K562 treated with DMSO at 1 percent for 24 hours (cell line): ENCODE results near the gene TRPM4. TPM values are rescaled to one million over a fixed set of nuclear protein-coding genes. Genes with fewer than 3 reads are reported as not detected.

Experiments
- total RNA-seq: library from RNA; unstranded; fragments of 300-600 nt; gene quantifications from 2 replicates; pipeline ENCODE4 v1.2.3, GENCODE V29; 2022; ENCODE audit warnings: low read depth; ENCODE audit not compliant: insufficient read depth

TRPM4 gene
- total RNA-seq, result 20.5 and 23.4 TPM in 2 replicates

GRCh38 chr19:49157445-49158224, at the start of gene TRPM4:
TRPM4 (plus strand) TSS chr19:49157792; CDS start chr19:49157867, 75 bp downstream.

DNA sequence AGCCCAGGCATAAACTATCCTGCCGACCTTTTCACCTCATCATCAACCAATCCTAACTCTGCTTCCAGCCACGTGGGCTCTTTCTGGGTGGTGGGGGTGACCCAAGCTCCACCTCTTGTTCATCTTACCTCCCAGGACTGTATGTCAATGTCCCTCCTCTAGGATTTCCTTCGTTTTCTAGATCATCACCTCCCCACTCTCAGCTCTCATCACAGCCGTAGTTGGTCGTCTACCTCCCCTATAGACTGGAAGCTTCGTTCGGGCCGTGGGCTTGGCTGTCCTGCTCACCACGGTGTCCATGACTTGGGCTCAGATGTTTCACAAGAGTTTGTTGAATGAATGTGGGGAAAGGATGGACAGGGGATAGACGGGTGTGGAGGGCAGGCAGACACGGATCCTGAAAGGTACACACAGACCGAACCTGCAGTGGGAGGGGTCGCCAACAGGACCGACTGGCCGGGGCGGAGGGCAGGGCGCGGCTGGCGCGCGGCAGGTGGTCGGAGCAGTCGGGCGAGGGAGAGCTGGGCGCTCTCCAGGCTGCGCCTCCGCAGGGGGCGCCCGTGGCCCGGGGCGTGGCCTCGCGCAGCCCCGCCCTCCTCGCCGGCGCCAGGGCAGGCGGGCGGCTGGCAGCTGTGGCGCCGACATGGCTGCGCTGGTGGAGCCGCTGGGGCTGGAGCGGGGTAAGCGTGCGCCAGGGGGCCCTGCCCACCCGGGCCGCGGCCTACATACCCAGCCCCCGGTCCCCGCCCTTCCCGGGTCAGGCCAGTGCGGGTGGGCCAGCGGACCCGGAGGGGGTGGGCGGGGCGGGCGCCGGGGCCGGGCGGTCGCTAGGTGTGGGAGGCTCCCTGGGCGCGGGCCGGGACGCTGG, 43.6 kb upstream of the TRPM4 start, which contains the start of gene LIN7B:
TSS of gene LIN7B (plus strand) at position 609 of the 868 bp plus-strand sequence. CDS start at position 644, 35 bp downstream.

GRCh38 chr19:49118565-49119410, 38.8 kb upstream of the TRPM4 start, which contains the start of gene C19orf73:
C19orf73 (minus strand) TSS chr19:49119143; CDS start chr19:49119022, 121 bp downstream.

GRCh38 chr19:49119411-49120324, 37.9 kb upstream of the TRPM4 start, which contains the start of gene PPFIA3:
PPFIA3 (plus strand) TSS chr19:49119544; CDS start chr19:49127874, 8,330 bp downstream.

GRCh38 chr19:49155005-49155819, 2.4 kb upstream of the TRPM4 start, which contains the start of gene HRC:
HRC (minus strand) TSS chr19:49155396; CDS start chr19:49155237, 159 bp downstream.

Other genes with a start within 250 kb of the TRPM4 start
- gene DHDH, start 224.1 kb upstream of the TRPM4 start, total RNA-seq, result 4.8 and 5.0 TPM in 2 replicates
- gene BAX, start 202.9 kb upstream of the TRPM4 start, total RNA-seq, result 136 and 153 TPM in 2 replicates
- gene FTL, start 192.5 kb upstream of the TRPM4 start, total RNA-seq, result 7,562 and 7,983 TPM in 2 replicates
- 26.8 and 34.3 TPM in 2 replicates for gene GYS1, start 164.5 kb upstream of the TRPM4 start, total RNA-seq
- 295 and 316 TPM in 2 replicates for gene RUVBL2, start 163.9 kb upstream of the TRPM4 start, total RNA-seq
- not detected in 2 replicates for gene LHB, start 140.7 kb upstream of the TRPM4 start, total RNA-seq
- gene CGB3, start 133.5 kb upstream of the TRPM4 start, total RNA-seq, result not detected in 2 replicates
- gene CGB2, start 125.9 kb upstream of the TRPM4 start, total RNA-seq, result 4.8 and 8.7 TPM in 2 replicates
- not detected in 2 replicates for gene CGB1, start 120.9 kb upstream of the TRPM4 start, total RNA-seq
- gene CGB5, start 113.9 kb upstream of the TRPM4 start, total RNA-seq, result not detected in 2 replicates
- not detected in 2 replicates for gene CGB8, start 108.7 kb upstream of the TRPM4 start, total RNA-seq
- not detected in 2 replicates for gene CGB7, start 100.0 kb upstream of the TRPM4 start, total RNA-seq
- gene NTF4, start 93.0 kb upstream of the TRPM4 start, total RNA-seq, result not detected in 2 replicates
- gene KCNA7, start 85.1 kb upstream of the TRPM4 start, total RNA-seq, result not detected in 2 replicates
- 219 and 229 TPM in 2 replicates for gene SNRNP70, start 72.3 kb upstream of the TRPM4 start, total RNA-seq
- 16.2 and 19.1 TPM in 2 replicates for gene LIN7B, start 43.4 kb upstream of the TRPM4 start, total RNA-seq
- 1.3 and 2.4 TPM in 2 replicates for gene C19orf73, start 38.6 kb upstream of the TRPM4 start, total RNA-seq
- gene PPFIA3, start 38.2 kb upstream of the TRPM4 start, total RNA-seq, result 14.2 and 15.9 TPM in 2 replicates
- 9.9 and 12.2 TPM in 2 replicates for gene HRC, start 2.4 kb upstream of the TRPM4 start, total RNA-seq
- 0.61 and 0.95 TPM in 2 replicates for gene SLC6A16, start 167.4 kb downstream of the TRPM4 start, total RNA-seq
- 30.7 and 44.8 TPM in 2 replicates for gene CD37, start 177.6 kb downstream of the TRPM4 start, total RNA-seq
- 14.9 and 17.3 TPM in 2 replicates for gene TEAD2, start 204.6 kb downstream of the TRPM4 start, total RNA-seq
- 1.6 and 2.1 TPM in 2 replicates for gene DKKL1, start 206.1 kb downstream of the TRPM4 start, total RNA-seq
- gene KASH5, start 230.5 kb downstream of the TRPM4 start, total RNA-seq, result 0.87 and 3.0 TPM in 2 replicates